Ovary (tissue), 9 donors: ENCODE results near the gene MRPL41. TPM values are rescaled to one million over a fixed set of nuclear protein-coding genes. Genes with fewer than 3 reads are reported as not detected.
"Not testable (repeated sequence)": the region's sequence is repeated elsewhere in the genome, so short reads cannot be mapped to it uniquely, and the experiment has no call there.

Source experiments
- DNase-seq, 5 donors: peaks; one replicate each; pipeline ENCODE4 v3.0.0-alpha.2; 2019 to 2020
- H3K27ac ChIP-seq, 2 donors: fragments of 200-600 bp; one replicate each; pipeline versions ENCODE4 v1.5.1 to v1.8.0; 2019 to 2022
- H3K27me3 ChIP-seq: fragments of 200-600 bp; one replicate; pipeline ENCODE4 v1.8.0; 2022
- H3K36me3 ChIP-seq: fragments of 200-600 bp; sonication (generic); one replicate; pipeline ENCODE4 v1.5.1; 2019
- H3K4me1 ChIP-seq: one replicate; pipeline ENCODE4 v1.8.1; 2013; ENCODE audit warnings: mild to moderate bottlenecking, moderate library complexity; ENCODE audit not compliant: insufficient read depth
- H3K4me3 ChIP-seq: fragments of 200-600 bp; sonication (generic); one replicate; pipeline ENCODE4 v1.5.1; 2017
- H3K9me3 ChIP-seq, 2 donors: fragments of 200-600 bp in 1 of 2; sonication (generic) in 1 of 2; one replicate each; pipeline versions ENCODE4 v1.5.1 to v1.8.1; 2013 to 2019; ENCODE audit warnings: mild to moderate bottlenecking in 1 of 2, moderate library complexity in 1 of 2
- EP300 ChIP-seq: sonication (generic); formaldehyde crosslinking; IDR thresholded peaks from one replicate; pipeline ENCODE4 v1.6.1; 2017; ENCODE audit warnings: antibody characterized with exemption
- POLR2A ChIP-seq: fragments of 450-650 bp; IDR thresholded peaks from one replicate; pipeline ENCODE4 v1.6.1; 2017; ENCODE audit warnings: antibody characterized with exemption, mild to moderate bottlenecking, moderate library complexity
- WGBS, 3 donors: extraction: QIAGEN DNeasy Blood & Tissue Kit in 1 of 3; methylation state at CpG; one replicate each; pipeline versions ENCODE4 v1.1.5 to v1.1.7; 2013 to 2017; 5-methylcytosine and 5-hydroxymethylcytosine counted together
- intact Hi-C, 4 donors: fragments of 100-400 bp; cut with DNase I; formaldehyde crosslinking; loops; one replicate each; pipeline versions ENCODE4 v1.11.0 to v1.15.1; 2022 to 2023
- polyA plus RNA-seq, 2 donors: library from polyadenylated mRNA; stranded (reverse); fragments of 200-250 nt in 1 of 2; fragments of 350-450 nt in 1 of 2; fragmentation: Illumina TruSeq in 1 of 2; extraction: RNeasy Lipid Tissue Mini Kit (QIAGEN cat#74804) in 1 of 2; gene quantifications; one replicate each; pipeline ENCODE4 v1.2.3, GENCODE V29; 2013 to 2014
- total RNA-seq, 7 donors: library from RNA; depleted of rRNA in 2 of 7; stranded (reverse); fragments of >200 nt in 2 of 7; fragmentation: NEBNext Ultra II Directional in 3 of 7; extraction: Animal tissue kit (Norgen Biotek cat#: 25700) in 3 of 7; gene quantifications; one replicate each; pipeline versions ENCODE4 v1.1.0 to v1.2.4, GENCODE V29; 2016 to 2023
- TF ChIP-seq, protein P1 (sequence below), 3 donors: fragments of 450-650 bp in 2 of 3; fragments of 200-600 bp in 1 of 3; IDR thresholded peaks; one replicate each; pipeline versions ENCODE4 v1.5.1 to v1.8.0; 2016 to 2022; ENCODE audit warnings: antibody characterized with exemption in 3 of 3, mild to moderate bottlenecking in 1 of 3
- donor health status: DM: no; HTN: no; CAD: no; lungs with moderate emphysema.
- donor health status: DM: no; HTN: no; CAD: no.
- donor health status: Bipolar disorder and iron deficiency.
- donor health status: DM: yes; HTN: yes; CAD: no.
- donor health status: DM: no; HTN: no; CAD: no.
- donor health status: DM: yes; HTN: yes; CAD: no.

Gene MRPL41
- total and polyA plus RNA-seq, 9 donors, result 1.0 to 61.9 (median 48.3) TPM

DNA sequence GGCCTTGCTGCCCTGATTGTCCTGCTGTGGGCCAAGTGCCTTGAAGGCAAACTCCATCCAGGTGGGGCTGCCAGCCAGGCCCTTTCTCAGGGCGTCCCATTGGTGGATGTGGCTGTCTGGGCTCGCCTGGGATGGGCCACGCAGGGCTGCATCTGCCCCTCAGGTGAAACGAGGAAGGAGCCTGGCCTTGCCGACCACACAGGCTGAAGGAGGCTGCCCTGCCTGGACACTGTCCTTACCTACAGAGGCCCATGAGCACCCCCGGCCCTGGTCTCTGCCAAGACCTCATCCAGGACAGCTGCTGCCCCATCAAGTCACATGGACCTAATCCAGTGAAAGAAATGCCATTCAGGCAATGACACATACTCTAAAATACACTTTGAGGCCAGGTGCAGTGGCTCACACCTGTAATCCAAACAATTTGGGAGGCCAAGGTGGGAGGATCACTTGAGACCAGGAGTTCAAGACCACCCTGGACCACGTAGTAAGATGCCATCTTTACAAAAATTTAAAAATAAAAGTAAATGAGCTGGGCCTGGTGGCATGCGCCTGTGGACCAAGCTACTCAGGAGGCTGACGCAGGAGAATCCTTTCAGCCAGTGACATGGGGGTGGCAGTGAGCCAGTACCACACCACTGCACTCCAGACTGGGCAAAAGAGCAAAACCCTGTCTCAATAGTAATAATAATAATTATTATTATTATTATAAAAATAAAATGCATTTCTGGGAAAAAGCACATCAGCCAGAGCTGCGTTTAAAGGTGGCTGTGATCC is 35.3 kb upstream of the MRPL41 start:
- whole genome bisulfite sequencing, 3 donors, result 83 to 90% (median 84%) methylated on average over 10 of the region's 10 CpGs
- peak in 1 of 5 donors; percentile 5 for DNase-seq
- Histone ChIP-seq H3K27ac (no peak overlapping the region), H3K4me1 (no peaks in the 10 kb centered on the region), H3K27me3 (no peaks in the 10 kb centered on the region), H3K4me3 (no peak overlapping the region), H3K9me3 (no peaks in the 10 kb centered on the region), H3K36me3 (no peaks in the 10 kb centered on the region)
- TF ChIP-seq EP300 (no peak), POLR2A (no peak)
- TF ChIP-seq, protein P1, sequence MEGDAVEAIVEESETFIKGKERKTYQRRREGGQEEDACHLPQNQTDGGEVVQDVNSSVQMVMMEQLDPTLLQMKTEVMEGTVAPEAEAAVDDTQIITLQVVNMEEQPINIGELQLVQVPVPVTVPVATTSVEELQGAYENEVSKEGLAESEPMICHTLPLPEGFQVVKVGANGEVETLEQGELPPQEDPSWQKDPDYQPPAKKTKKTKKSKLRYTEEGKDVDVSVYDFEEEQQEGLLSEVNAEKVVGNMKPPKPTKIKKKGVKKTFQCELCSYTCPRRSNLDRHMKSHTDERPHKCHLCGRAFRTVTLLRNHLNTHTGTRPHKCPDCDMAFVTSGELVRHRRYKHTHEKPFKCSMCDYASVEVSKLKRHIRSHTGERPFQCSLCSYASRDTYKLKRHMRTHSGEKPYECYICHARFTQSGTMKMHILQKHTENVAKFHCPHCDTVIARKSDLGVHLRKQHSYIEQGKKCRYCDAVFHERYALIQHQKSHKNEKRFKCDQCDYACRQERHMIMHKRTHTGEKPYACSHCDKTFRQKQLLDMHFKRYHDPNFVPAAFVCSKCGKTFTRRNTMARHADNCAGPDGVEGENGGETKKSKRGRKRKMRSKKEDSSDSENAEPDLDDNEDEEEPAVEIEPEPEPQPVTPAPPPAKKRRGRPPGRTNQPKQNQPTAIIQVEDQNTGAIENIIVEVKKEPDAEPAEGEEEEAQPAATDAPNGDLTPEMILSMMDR (IDR thresholded peaks at IDR 0.05), result no peak
- intact Hi-C loops, result no loop called here

DNA sequence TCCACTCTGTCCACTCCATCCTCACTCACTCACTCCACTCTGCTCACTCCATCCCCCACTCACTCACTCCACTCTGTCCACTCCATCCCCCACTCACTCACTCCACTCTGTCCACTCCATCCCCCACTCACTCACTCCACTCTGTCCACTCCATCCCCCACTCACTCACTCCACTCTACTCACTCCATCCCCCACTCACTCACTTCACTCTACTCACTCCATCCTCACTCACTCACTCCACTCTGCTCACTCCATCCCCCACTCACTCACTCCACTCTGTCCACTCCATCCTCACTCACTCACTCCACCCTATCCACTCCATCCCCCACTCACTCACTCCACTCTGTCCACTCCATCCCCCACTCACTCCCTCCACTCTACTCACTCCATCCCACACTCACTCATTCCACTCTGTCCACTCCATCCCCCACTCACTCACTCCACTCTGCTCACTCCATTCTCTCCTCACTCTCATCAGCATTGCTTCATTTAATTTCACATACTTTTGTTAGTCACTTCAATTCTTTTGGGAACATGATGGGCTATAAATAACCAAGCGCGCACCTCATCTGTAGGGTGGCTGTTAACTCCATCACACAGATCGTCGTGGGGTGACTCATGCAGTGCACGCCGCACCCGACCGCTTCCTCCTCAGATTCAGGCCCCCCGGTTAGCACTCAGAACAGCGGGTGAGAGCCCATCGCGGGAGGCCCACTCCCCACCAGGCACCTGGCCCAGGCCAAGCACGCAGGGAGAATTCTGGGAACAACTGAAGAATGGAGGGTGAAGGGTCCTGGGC is 32.8 kb upstream of the MRPL41 start:
- WGBS, 3 donors, result 91 to 94% (median 92%) methylated on average over 13 of the region's 13 CpGs

DNA sequence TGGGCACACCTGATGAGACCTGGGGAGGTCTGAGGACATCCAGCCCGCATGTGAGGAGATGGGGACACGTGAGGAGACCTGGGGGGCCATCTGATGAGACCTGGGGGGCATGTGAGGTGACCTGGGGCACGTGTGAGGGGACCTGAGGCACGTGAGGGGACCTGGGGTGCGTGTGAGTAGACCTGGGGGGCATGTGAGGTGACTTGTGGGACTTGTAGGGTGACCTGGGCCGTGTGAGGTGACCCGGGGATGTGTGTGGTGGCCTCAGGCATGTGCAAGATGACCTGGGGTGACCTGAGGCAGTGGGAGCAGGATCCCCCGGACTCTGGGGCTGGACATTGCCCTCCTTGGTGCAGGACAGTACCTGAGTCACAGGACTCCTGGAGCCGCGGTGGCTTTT is 32.1 kb upstream of the MRPL41 start:
- TF ChIP-seq, protein P1 (IDR thresholded peaks at IDR 0.05), result no peak
- TF ChIP-seq POLR2A (no peak), EP300 (no peak)
- H3K36me3 ChIP-seq, result no peaks in the 10 kb centered on the region
- H3K27me3 ChIP-seq, result no peaks in the 10 kb centered on the region
- WGBS, 3 donors, result 85 to 91% (median 86%) methylated on average over 10 of the region's 10 CpGs
- no peak for DNase-seq
- H3K27ac ChIP-seq, result no peak overlapping the region
- no peak overlapping the region for H3K4me3 ChIP-seq
- intact Hi-C loops, result no loop called here
- H3K4me1 ChIP-seq, result no peaks in the 10 kb centered on the region
- no peaks in the 10 kb centered on the region for H3K9me3 ChIP-seq

More for the DNA sequence above, 32.8 kb upstream of the MRPL41 start:
- H3K9me3 ChIP-seq, intact Hi-C loops, H3K4me3 ChIP-seq, H3K4me1 ChIP-seq, H3K36me3 ChIP-seq, H3K27me3 ChIP-seq, H3K27ac ChIP-seq, DNase-seq: not testable (repeated sequence)

DNA sequence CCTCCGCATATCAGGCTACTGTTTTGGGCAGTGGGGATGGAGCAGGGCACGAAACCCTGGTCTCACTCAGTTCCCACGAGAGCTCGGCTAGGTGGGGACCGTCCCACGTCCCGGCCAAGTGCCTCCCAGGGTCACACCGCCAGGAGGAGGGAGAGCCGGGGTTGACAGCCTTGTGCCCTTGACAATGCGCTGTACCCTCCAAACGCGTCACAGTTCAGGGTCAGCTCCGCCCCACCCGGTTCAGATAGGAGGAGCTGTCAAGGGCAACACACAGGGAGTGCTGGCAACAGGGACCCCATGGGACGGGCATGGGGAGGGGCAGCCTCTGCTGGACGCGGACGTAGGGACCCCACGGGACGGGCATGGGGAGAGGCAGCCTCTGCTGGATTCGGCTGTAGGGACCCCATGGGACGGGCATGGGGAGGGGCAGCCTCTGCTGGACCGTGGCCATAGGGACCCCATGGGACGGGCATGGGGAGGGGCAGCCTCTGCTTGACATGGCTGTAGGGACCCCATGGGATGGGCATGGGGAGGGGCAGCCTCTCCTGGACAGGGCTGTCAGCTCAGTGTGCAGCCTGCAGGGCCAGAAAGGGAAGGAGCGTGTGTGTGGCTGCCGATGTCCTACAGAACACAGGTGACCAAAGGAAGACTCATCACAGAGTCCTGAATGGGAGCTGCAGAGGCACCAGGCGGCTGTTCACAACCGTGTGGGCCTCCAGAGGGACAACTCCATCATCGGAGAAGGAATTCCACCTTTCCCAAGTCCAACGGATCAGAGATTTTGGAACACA is 30.9 kb upstream of the MRPL41 start:
- no peak for DNase-seq
- Histone ChIP-seq H3K36me3 (no peaks in the 10 kb centered on the region), H3K4me1 (no peaks in the 10 kb centered on the region), H3K27me3 (no peaks in the 10 kb centered on the region), H3K27ac (no peak overlapping the region), H3K4me3 (no peak overlapping the region), H3K9me3 (no peaks in the 10 kb centered on the region)
- intact Hi-C loops, result loop anchor here in 3 of 4 donors (5.0 to 10.0 kb wide), 2 partner anchors 224 to 226 kb away; no protein-coding TSS in a partner anchor
- WGBS, 3 donors, result 84 to 90% (median 88%) methylated on average over 30 of the region's 30 CpGs
- TF ChIP-seq POLR2A, result no peak
- no peak for TF ChIP-seq EP300
- TF ChIP-seq, protein P1 (IDR thresholded peaks at IDR 0.05), result no peak
